ENCODE results near the gene TSPAN32.
"Not testable (repeated sequence)": the region's sequence is repeated elsewhere in the genome, so short reads cannot be mapped to it uniquely, and the experiment has no call there.

The TSPAN32 gene

DNA sequence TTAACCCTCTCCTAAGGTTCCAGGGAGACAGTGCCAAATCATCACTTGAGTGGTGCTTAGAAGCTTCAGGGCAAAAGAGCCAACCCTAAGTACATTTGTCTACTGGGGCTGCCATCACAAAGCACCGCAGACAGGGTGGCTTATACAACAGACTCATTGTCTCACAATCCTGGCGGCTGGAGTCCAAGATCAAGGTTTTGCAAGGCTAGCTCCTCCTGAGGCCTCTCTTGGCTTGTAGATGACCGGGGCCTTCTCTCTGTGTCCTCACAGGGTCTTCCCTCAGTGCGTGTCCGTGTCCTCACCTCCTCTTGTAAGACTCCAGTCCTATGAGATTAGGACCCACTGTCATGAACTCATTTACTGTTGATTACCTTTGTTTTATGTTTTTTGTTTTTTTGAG, 41.2 kb downstream of the TSPAN32 start:
- DNase-seq (ENCODE audit: low read depth) = no peak

DNA sequence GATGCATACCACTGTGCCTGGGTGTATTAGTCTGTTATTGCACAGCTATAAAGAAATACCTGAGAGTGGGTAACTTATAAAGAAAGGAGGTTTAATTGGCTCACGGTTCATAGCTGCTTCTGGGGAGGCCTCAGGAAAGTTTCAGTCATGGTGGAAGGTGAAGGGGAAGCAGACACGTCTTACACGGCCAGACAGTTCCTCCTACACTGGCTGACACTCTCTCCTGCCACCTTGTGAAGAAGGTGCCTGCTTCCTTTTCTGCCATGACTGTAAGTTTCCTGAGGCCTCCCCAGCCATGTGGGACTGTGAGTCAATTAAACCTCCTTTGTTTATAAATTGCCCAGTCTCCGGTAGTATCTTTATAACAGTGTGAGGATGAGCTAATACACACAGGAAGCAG, 41.7 kb downstream of the TSPAN32 start:
- no peak for DNase-seq (ENCODE audit: low read depth)

DNA sequence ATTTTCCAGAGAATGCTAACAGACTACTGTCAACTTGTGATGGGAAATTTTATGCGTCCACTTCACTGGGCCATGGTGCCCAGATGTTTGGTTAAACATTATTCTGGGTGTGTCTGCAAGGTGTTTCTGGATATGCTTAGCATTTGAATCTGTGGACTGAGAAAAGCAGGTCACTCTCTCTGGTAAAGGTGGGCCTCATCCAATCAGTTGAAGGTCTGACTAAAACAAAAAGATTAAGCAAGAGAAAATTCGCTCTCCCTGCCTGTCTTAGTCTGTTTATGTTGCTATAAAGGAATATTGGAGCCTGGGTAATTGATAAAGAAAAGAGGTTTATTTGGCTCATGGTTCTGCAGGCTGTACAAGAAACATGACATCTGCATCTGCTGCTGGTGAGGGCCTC, 43.2 kb downstream of the TSPAN32 start:
- DNase-seq (ENCODE audit: low read depth) = no peak

DNA sequence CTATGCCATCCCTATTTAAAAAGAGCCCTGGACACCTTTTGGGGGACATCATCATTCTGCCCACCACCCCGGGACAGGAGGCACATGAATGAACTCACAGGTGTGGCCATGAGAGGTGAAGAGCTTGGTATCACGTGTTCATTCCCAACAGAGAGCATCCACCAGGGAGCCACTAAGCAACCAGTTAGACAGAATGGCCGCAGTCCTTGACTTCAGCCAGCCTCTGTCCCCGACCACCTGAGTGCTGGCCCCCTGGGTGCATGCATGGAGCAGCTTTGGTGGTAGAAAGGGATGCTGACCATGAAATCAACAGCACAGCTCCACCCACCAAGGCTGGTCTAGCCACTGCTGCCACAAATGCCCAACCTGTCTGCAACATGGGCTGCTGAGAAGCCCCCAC, 44.2 kb downstream of the TSPAN32 start:
- no peak for DNase-seq (ENCODE audit: low read depth)

DNA sequence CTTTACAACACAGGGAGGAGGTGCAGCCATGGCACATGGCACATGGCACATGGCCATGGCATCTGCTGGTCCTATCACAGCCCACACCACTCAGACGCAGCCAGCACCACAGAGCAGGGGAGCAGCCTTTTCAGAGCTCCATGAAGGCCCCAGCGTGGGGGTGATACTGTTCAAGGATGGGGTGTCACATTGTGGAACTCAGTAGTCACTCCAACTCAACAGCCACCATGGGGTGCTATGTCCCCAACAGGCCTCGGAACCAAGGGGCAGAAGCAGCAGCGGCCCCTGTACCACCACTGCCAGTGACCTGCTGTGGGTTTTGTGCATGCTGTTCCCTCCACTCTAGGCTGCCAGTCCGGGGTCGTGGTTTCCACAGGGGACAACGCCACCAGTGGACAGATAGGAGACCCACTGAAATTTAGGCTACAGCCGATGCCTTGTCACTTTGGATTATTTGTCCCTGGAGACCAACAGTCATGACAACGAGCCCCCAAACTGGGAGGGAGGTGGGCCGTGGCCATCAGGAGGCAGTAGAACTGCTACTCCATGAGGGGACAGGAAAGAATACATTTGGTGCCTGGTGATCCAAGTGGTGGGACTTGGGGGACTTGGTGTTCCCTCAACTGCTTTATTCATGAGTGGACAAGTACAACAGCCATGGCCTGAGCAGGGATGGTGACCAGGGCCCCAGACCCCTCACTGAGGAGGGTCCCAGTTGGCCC, 44.9 kb downstream of the TSPAN32 start:
- no peak for DNase-seq (ENCODE audit: low read depth)

DNA sequence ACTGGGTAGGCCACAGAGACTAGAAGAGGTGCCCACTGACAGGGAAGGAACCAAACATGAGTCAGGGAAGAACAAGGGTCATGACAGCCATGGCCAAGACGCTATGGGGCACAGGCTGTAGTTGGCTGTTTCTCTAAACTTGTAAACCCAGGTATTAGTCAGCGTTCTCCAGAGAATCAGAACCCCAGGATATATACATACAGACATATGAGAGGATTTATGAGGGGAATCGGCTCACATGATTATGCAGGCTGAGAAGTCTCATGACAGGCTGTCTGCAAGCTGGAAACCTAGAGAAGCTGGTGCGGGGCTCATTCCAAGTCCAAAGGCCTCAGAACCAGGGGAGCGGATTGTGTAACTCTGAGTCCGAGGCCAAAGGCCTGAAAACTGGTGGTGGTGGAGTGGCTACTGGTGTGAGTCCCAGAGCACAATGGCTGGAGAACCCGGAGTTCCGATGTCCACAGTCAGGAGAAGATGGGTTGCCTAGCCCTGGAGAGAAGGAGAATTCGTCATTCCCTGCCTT, 45.6 kb downstream of the TSPAN32 start:
- no peak for DNase-seq (ENCODE audit: low read depth)

DNA sequence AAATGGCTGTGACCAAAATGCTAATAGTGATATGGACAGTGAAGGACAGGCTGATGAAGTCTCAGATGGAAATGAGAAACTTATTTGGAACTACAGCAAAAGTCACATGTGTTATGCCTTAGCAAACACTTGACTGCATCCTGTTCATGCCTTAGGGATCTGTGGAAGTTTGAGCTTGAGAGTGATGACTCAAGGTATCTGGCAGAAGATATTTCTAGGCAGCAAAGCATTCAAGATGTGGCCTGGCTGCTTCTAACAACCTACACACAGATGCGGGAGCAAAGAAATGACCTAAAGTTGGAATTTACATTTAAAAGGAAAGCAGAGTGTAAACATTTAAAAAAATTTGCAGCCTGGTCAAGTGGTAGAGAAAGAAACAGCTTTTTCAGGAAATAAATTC, 47.2 kb downstream of the TSPAN32 start:
- DNase-seq (ENCODE audit: low read depth) = no peak

DNA sequence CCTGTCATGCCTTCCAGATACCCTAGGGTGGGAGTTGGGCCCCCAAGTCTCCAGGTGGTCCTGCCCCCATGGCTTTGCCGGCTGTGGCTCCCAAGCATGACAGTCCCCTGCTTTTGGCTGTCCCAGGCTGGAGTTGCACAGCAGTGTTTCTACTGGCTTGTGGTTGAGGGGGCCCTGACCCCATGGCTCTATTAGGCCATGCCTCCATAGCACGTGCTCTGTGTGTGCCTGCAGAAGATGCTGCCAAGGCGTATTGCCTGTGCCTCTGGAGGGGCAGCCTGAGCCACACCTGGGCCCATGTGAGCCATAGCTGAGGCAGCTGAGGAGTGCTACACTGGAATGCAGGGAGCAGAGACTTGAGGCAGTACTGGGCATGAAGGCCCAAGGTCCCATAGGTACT, 49.9 kb downstream of the TSPAN32 start:
- no peak for DNase-seq (ENCODE audit: low read depth)

DNA sequence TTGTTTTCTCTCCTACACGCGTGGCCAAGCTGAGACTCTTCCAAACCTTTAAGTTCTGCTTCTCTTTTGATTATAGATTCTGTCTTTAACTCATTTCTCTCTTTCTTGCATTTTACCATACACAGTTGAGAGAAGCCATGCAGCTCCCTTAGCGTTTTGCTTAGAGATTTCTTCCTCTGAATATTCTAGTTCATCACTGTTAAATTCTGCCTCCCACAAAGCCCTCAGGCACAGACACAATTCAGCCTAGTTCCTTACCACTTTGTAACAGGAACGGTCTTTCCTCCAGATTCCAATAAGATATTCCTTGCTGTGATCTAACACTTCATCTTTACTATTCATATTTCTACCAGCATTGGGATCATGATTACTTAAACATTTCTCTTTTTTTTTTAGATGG, 50.6 kb downstream of the TSPAN32 start:
- DNase-seq (ENCODE audit: low read depth) = no peak

DNA sequence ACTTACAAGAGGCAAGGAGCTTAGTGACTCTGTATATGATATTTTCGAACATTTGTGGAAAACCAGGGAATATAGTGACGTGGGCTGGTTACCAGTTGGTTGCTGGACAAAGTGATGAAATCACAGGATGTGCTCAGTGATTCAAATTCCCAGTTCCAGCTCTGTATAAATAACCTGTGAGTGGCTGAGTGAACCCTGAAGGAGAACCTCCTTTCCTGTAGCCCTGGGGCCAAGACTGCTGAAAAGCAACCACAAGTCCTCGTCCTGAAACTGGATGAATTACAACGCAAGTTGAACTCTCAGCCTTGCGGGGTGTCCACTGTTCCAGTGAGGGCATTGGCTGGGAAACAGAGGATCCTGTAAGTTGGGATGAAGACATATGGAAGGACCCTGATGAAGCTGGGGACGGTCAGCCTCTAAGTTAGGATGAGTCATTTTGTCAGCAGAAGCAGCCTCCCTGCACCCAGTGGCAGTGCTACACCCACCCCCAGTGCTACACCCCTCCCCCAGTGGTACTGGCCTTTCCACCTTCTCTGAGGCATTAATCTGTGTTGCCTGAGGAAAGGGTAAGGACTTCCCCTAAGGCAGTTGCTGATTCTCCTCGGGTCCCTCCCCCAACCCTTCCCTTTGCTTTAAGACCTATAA, 53.3 kb downstream of the TSPAN32 start:
- no peak for DNase-seq (ENCODE audit: low read depth)

DNA sequence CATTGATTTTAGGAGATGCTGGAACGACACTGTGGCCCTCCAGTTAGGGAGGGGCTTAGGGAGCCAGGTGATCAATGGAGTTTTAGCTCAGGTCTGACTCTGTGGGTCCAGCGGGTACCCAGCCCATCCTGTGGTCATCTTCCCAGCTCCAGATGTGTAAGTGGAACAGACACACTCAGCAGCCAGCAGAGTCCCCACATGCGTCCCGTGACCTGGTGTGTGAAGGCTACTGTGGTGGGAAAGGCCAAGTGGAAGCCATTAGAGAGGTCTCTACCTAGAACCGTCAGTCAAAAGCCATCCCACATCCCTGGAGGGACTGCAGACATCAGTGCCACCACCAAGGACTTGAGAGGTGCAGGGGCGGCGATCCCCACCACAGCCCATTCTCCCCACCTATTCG, 55.4 kb downstream of the TSPAN32 start:
- DNase-seq (ENCODE audit: low read depth) = no peak

DNA sequence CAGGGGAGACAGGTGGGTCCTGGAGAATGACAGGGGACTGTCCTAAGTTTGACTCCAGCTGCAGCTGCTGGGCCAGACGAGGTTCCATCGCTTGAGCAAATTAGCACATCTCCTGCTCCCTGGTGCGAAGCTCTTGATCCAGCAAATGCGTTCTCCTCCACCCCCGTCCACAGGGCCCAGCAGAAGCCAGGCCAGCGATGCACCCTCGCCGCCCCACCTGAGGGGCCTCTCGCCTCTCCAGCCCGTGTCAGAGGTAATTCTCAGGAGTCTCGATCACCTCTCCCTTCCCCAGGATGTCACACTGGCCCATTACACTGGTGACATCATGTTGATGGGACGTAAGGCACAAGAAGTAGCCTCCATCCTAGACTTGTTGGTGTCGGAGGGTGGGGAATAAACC, 55.8 kb downstream of the TSPAN32 start:
- not testable (repeated sequence) for DNase-seq (ENCODE audit: low read depth)

DNA sequence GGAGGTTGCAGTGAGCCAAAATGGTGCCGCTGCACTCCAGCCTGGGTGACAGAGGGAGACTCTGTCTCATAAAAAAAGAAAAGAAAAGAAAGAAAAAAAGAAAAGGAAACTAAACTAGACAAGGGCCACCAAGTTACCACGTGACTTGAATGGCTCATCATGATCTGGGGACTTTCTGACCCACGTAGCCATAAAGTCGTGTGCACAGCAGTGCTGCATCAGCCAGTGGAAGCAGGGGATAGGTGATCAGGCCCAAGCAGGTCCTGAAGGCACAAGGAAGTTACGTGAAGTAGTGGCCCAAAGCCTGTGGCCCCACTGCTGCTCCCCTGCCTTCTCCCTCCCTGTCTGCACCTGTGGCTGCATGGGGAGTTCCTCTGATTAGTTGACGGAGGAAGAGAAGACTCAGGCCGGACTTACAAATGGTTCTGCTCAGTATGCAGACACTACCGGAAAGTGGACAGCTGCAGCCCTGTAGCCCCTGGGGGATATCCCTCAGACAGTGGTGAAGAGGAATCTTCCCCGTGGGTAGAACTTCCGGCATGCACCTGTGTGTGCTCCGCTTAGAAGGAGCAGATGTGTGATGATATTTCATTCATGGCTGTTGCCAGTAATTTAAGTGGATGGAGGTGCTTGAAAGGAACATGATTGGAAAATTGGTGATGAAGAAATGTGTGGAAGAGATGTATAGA, 57.1 kb downstream of the TSPAN32 start:
- no peak for DNase-seq (ENCODE audit: low read depth)

DNA sequence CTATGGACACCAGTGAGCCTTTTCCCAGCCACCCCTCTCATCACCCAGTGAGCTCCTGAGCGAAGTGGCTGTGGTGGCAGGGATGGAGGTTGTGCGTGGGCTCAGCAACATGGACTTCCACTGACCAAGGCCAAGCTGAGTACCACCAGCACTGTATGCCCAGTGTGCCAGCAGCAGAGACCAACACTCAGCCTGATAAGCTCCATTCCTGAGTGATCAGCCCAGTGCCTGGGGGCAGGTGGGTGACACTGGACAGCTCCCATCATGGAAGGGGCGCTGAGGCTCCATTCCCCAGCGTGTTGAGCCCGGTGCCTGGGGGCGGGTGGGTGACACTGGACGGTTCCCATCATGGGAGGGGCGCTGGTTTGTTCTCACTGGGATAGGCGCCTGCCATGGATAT, 57.7 kb downstream of the TSPAN32 start:
- no peak for DNase-seq (ENCODE audit: low read depth)

DNA sequence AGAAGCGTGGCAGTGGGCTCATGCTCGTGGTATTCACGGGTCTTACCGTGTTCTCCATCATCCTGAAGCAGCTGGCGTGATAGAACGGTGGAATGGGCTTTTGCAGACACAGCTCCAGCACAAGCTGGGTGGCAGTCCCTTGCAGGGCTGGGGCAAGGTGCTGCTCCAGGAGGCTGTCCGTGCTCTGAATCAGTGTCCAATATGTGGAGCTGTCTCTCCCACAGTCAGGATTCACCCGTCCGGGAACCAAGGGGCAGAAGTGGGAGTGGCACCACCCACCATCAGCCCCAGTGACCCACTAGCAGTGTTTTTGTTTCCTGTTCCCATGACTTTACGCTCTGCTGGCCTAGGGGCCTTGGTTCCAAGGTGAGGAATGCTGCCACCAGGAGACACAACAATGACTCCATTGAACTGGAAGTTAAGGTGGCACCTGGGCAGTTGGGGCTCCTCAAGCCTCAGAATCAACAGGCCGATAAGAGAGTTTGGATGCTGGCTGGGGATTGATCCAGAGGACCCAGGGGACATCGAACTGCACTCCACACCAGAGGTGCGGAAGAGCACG, 58.3 kb downstream of the TSPAN32 start:
- no peak for DNase-seq (ENCODE audit: low read depth)

DNA sequence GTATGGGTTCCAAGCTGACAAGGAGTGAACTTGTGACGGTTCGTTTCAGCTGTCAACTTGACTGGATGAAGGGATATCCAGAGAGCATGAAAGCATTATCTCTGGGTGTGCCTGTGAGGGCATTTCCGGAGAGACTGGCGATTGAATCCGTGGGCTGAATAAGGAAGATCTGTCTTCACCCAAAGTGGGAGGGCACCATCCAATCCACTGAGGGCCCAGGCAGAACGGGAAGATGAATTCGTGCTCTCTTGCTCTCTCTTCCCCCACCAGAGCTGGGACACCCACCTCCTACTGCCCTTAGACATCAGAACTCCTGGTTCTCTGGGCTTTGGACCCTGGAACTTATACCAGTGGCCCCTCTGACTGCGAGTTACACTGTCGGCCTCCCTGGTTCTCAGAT, 59.8 kb downstream of the TSPAN32 start:
- no peak for DNase-seq (ENCODE audit: low read depth)

DNA sequence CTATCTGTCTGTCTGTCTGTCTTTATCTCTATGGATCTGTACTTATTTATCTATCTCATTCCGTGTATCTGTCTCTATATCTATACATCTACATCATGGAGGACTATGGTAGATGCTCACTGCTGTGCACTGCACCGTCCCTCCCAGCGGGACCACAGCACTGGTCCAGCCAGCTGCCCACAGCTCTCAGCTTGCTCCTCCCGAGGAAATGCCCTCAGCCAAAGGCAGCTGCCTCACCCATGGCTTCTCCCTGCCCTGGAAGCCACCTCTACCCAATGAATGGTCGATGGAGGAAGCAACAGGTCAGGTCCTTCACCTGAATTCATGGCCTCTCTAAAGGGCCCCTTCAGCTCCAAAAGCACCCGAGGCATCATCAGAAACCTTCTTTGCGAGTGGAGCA, 60.6 kb downstream of the TSPAN32 start:
- DNase-seq (ENCODE audit: low read depth) = no peak

DNA sequence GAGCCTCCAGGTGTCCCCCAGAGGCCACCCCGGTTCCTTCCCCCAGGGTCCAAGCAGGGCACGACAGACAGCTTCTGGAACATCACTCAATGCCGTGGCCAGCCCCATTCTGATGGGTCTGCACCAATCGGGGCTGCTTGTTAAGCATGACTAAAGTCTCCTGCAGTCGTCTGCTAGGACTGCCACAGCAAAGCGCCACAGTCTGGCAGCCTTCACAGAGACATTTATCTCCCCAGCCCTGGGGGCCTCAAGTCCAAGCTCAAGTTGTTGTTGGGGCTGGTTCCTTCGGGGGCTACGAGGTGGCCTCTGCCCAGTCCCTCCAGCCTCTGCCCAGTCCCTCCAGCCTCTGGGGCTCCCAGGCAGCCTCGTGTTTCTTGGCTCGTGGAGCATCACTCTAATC, 61.3 kb downstream of the TSPAN32 start:
- DNase-seq (ENCODE audit: low read depth) = no peak

DNA sequence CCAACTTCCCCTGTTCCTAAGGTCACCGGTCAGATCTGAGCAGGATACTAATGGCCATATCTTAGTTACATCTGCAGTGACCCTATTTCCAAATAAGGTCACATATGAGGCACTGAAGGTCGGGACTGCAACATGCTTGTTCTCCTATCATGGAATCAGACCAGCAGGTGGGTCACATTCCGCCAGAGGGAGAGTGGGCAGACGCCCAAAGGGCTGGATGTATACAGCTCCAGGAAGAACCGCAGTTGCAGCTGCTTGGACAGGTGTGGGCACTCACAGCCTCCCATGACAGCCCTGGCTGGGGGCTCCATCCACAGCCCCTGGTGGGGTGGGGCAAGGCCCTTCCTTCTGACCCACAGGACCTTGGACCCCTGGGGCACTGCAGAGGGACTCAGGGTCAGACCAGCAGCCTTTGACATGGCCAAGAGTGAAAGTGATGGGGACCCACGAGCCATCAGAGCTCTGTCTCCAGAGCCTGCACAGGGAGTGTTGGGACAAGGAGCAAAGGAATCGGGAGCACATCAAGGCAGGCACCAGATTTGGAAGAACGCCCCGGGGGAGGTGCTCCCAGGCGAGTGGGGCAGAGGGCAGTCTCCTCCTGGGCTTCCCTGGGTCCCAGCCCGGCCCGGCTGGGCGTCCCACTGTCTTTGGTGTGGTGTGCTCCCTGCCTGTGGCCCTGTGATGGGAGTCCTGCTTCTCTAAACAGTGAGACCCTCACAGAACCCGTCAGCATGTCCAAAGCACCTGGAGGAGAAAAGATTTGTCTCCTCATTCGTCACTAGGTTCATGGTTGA, 62.0 kb downstream of the TSPAN32 start:
- no peak for DNase-seq (ENCODE audit: low read depth)

DNA sequence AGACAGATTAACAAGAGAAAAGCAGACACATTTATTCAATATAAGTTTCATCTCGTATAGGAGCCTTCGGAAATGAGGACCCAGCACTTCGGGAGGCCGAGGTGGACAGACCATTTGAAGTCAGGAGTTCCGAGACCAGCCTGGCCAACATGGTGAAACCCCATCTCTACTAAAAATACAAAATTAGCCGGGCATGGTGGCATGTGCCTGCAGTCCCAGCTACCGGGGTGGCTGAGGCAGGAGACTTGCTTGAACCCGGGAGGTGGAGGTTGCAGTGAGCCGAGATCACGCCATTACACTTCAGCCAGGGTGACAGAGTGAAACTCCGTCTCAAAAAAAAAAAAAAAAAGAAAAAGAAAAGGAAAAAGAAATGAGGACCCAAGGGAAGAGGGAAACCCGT, 62.6 kb downstream of the TSPAN32 start:
- not testable (repeated sequence) for DNase-seq (ENCODE audit: low read depth)

DNA sequence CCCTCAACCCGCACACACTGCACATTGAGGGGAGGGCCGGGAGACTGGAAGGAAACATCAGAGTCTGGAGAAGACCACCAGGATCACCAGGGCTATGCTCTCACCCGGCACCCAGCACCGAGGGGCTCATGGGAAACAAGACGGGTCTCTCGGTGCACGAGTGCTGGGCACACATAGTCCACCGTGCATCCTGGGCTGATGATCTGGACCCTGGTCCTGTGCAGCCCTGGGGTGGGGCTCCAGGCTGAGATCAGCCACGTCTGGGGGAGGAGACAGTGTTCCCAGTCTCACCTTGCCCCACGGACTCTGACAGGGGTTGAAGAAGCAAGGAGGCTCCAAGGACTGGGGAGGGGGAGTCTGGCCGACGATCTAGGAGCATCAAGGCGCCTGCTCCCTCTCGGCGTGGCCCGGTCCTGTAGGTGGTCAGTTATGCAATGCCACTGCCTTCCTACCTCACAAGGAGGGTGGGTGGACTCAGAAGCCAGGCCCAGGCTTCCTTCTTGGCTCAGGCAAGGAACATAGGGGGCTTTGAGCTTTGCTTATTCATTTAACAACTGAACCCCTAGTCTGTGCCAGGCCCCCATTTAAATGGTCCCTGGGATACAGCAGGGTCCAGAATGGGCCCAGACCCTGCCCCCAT, 63.9 kb downstream of the TSPAN32 start:
- DNase-seq (ENCODE audit: low read depth) = no peak

DNA sequence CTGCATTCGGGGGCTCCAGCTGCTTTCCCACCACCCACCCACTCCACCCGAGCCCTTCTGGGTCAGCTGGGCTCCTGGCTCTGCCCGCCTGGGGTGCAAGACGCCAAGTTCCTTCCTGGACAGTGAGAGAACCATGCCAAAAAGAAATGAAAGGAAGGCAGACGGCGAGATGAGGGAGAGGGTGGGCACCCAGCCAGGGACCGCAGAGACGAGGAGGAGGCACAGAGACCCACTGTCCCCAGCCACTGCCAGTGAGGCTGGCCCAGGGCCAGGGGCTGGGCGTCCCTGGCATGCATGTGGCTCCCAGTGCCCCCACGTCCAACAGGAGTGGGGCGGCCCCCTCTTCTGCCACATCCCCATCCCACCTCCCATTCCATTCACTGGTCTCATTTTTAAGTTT, 64.5 kb downstream of the TSPAN32 start:
- no peak for DNase-seq (ENCODE audit: low read depth)

All from stimulated activated CD8-positive, alpha-beta memory T cell treated with anti-CD3 and anti-CD28 coated beads, Interleukin-15, amount 100 ng/mL, for 1 hour (primary cell).